Fibroblast of lung (primary cell): ENCODE results near the gene HOXD11. TPM values are rescaled to one million over a fixed set of nuclear protein-coding genes. Genes with fewer than 3 reads are reported as not detected.

Experiments
- DNase-seq, 2 donors: peaks; one replicate each; pipeline versions ENCODE4 v3.0.0 to v3.0.0-alpha.2; 2010; ENCODE audit warnings: low read depth in 2 of 2
- H2AFZ ChIP-seq: 2 replicates; pipeline ENCODE4 v1.5.1; 2012; ENCODE audit warnings: low read length, control low read depth, inconsistent platforms
- H3K27ac ChIP-seq: 2 replicates; pipeline ENCODE4 v1.5.1; 2011; ENCODE audit warnings: low read length, control low read depth; ENCODE audit not compliant: insufficient read depth
- H3K27me3 ChIP-seq: 2 replicates; pipeline ENCODE4 v1.5.1; 2011; ENCODE audit warnings: mild to moderate bottlenecking, low read length; ENCODE audit not compliant: control insufficient read depth, insufficient read depth
- H3K36me3 ChIP-seq: 2 replicates; pipeline ENCODE4 v1.5.1; 2011; ENCODE audit warnings: low read length; ENCODE audit not compliant: control insufficient read depth, insufficient read depth
- H3K4me1 ChIP-seq: 2 replicates; pipeline ENCODE4 v1.5.1; 2011; ENCODE audit warnings: low read length; ENCODE audit not compliant: control insufficient read depth, insufficient read depth; ENCODE audit errors: extremely low read depth
- H3K4me2 ChIP-seq: 2 replicates; pipeline ENCODE4 v1.5.1; 2011; ENCODE audit warnings: low read length, control low read depth; ENCODE audit not compliant: insufficient read depth; ENCODE audit errors: extremely low read depth
- H3K4me3 ChIP-seq, 4 experiments: fragments of 200-600 bp in 1 of 4; sonication (generic) in 1 of 4; replicated peaks in 1 of 4; 2 replicates each; pipeline ENCODE4 v1.5.1; 2011 to 2016; ENCODE audit warnings: low read length in 4 of 4, low read depth in 3 of 4, mild to moderate bottlenecking in 3 of 4, control low read depth in 2 of 4, inconsistent platforms in 1 of 4, mixed read lengths in 1 of 4; ENCODE audit not compliant: insufficient read depth in 1 of 4; ENCODE audit errors: control extremely low read depth in 1 of 4
- H3K79me2 ChIP-seq: 2 replicates; pipeline ENCODE4 v1.5.1; 2012; ENCODE audit warnings: mild to moderate bottlenecking, low read length, inconsistent platforms; ENCODE audit not compliant: control insufficient read depth, insufficient read depth
- H3K9ac ChIP-seq: 2 replicates; pipeline ENCODE4 v1.5.1; 2011; ENCODE audit warnings: mild to moderate bottlenecking, low read length, control low read depth; ENCODE audit not compliant: insufficient read depth
- H3K9me3 ChIP-seq: 2 replicates; pipeline ENCODE4 v1.5.1; 2012; ENCODE audit warnings: low read depth, low read length; ENCODE audit not compliant: control insufficient read depth, insufficient read depth
- H4K20me1 ChIP-seq: 2 replicates; pipeline ENCODE4 v1.5.1; 2011; ENCODE audit warnings: low read length; ENCODE audit not compliant: control insufficient read depth, insufficient read depth; ENCODE audit errors: extremely low read depth
- CTCF ChIP-seq, 2 donors: IDR thresholded peaks in 1 of 2; conservative IDR thresholded peaks in 1 of 2; 1 replicate in 1 of 2; 2 replicates in 1 of 2; pipeline ENCODE4 v1.5.1; 2011 to 2012; ENCODE audit warnings: low read length in 2 of 2, control low read depth in 1 of 2, inconsistent platforms in 1 of 2, low read depth in 1 of 2, mild to moderate bottlenecking in 1 of 2
- EZH2 ChIP-seq: IDR thresholded peaks from 2 replicates; pipeline ENCODE4 v1.5.1; 2012; ENCODE audit warnings: low read length, control low read depth, mild to moderate bottlenecking; ENCODE audit errors: missing control alignments
- polyA plus RNA-seq, 2 donors: library from polyadenylated mRNA; depleted of rRNA in 1 of 2; stranded (reverse) in 1 of 2; unstranded in 1 of 2; fragments of >200 nt; gene quantifications; 2 replicates each; pipeline ENCODE4 v1.2.1, GENCODE V29; 2011 to 2012; ENCODE audit warnings: missing spikeins in 1 of 2
- total RNA-seq: library from RNA; depleted of rRNA; stranded (reverse); fragments of >200 nt; gene quantifications from 2 replicates; pipeline ENCODE4 v1.2.1, GENCODE V29; 2014

Gene HOXD11
- total and polyA plus RNA-seq, 2 donors (not counting 1 experiment from before 2014, with no cell fraction given): not detected

DNA sequence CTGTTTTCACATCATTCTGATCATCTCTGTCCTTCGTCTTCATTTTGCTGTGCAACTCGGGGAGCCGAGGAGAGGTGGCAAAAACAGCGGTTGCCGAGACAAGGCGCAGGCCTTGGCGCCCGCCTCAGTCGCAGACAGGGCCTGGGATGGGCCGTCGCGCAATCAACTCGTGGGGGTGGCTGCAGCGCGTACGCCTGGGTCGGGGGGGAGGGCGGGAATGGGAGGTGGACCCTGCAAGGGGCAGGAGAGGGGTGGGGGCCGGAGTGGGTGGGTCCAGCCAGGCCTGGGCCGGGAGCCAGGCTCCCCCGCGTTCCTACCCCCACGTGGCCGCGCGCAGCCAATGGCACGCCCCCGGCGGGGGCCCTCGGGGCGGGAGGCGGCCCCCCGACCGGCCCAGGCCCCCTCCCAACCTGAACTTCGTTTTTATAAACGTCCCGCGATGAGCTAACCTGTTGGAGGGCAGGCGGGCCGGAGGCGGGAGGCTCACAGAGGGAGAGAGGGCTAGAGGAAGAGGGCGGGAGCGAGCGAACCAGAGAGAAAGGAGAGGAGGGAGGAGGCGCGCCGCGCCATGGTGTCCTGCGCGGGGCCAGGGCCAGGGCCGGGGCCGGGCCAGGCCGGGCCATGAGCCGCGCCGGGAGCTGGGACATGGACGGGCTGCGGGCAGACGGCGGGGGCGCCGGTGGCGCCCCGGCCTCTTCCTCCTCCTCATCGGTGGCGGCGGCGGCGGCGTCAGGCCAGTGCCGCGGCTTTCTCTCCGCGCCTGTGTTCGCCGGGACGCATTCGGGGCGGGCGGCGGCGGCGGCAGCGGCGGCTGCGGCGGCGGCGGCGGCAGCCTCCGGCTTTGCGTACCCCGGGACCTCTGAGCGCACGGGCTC lies 14.6 kb upstream of the HOXD11 start, which contains the start of gene HOXD13:
TSS of gene HOXD13 (plus strand) at position 452 of the 875 bp plus-strand sequence. CDS start at position 622, 170 bp downstream.
- Histone ChIP-seq H2AFZ (no peak within 1 kb of the TSS), H3K9ac (no peak within 1 kb of the TSS), H3K79me2 (no peaks in the 10 kb centered on the region), H4K20me1 (no peaks in the 10 kb centered on the region), H3K9me3 (no peaks in the 10 kb centered on the region), H3K27me3 (peaks cover 84% of the 10 kb centered on the region), H3K4me3 (peak within 1 kb of the TSS in 1 of 4 experiments; percentile 20), H3K4me2 (no peak within 1 kb of the TSS), H3K27ac (no peak within 1 kb of the TSS), H3K36me3 (no peaks in the 10 kb centered on the region), H3K4me1 (no peaks in the 10 kb centered on the region)
- DNase-seq: no peak
- TF ChIP-seq EZH2 (no peak), CTCF (conservative IDR thresholded peaks at IDR 0.05 in 1 of 2, IDR thresholded peaks at IDR 0.05 in 1 of 2; ENCODE audit: low read depth in 1 of 2, low read length in 2 of 2) (no peak)

GRCh38 chr2:176093145-176093897 lies 13.8 kb upstream of the HOXD11 start:
- no peak for DNase-seq
- Histone ChIP-seq H3K27me3 (peaks cover 84% of the 10 kb centered on the region), H3K9ac (no peak overlapping the region), H3K4me2 (no peak overlapping the region), H3K27ac (no peak overlapping the region), H3K79me2 (no peaks in the 10 kb centered on the region), H3K36me3 (no peaks in the 10 kb centered on the region), H3K9me3 (no peaks in the 10 kb centered on the region), H2AFZ (no peak overlapping the region), H3K4me1 (no peaks in the 10 kb centered on the region), H3K4me3 (peak overlapping the region in 1 of 4 experiments; percentile 20), H4K20me1 (no peaks in the 10 kb centered on the region)
- no peak for TF ChIP-seq CTCF (conservative IDR thresholded peaks at IDR 0.05 in 1 of 2, IDR thresholded peaks at IDR 0.05 in 1 of 2; ENCODE audit: low read depth in 1 of 2, low read length in 2 of 2)
- peak; percentile 91 for TF ChIP-seq EZH2

DNA sequence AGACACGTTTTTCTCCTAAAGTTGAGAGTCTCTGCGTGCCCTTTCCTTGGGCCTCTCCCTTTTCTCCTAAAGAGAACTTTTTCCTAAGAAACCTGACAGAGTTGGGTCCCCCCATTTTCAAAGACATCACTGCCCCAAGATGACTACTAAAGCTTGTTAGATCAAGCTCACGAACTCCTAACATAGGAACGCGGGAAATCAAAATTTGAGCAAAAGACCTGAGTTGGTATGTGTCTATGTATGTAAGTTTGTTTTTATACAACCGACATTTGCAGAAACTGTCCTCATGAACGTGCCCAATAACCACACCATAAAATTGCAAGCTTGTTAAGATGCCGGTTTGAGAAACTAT lies 13.2 kb upstream of the HOXD11 start:
- no peaks in the 10 kb centered on the region for H4K20me1 ChIP-seq
- TF ChIP-seq EZH2 (no peak), CTCF (conservative IDR thresholded peaks at IDR 0.05 in 1 of 2, IDR thresholded peaks at IDR 0.05 in 1 of 2; ENCODE audit: low read depth in 1 of 2, low read length in 2 of 2) (no peak)
- no peaks in the 10 kb centered on the region for H3K36me3 ChIP-seq
- no peak overlapping the region for H3K4me2 ChIP-seq
- no peak overlapping the region for H3K4me3 ChIP-seq
- H3K9me3 ChIP-seq: no peaks in the 10 kb centered on the region
- no peak overlapping the region for H2AFZ ChIP-seq
- peaks cover 84% of the 10 kb centered on the region for H3K27me3 ChIP-seq
- H3K9ac ChIP-seq: no peak overlapping the region
- no peaks in the 10 kb centered on the region for H3K79me2 ChIP-seq
- H3K4me1 ChIP-seq: no peaks in the 10 kb centered on the region
- H3K27ac ChIP-seq: no peak overlapping the region
- no peak for DNase-seq
